ENCODE data around the gene SEMA6A.

The SEMA6A gene

GRCh38 chr5:116467465-116467843 is 107.2 kb downstream of the SEMA6A start:
- no peak for DNase-seq (ENCODE audit: low read depth in 4 of 4, low spot score in 1 of 4)

DNA sequence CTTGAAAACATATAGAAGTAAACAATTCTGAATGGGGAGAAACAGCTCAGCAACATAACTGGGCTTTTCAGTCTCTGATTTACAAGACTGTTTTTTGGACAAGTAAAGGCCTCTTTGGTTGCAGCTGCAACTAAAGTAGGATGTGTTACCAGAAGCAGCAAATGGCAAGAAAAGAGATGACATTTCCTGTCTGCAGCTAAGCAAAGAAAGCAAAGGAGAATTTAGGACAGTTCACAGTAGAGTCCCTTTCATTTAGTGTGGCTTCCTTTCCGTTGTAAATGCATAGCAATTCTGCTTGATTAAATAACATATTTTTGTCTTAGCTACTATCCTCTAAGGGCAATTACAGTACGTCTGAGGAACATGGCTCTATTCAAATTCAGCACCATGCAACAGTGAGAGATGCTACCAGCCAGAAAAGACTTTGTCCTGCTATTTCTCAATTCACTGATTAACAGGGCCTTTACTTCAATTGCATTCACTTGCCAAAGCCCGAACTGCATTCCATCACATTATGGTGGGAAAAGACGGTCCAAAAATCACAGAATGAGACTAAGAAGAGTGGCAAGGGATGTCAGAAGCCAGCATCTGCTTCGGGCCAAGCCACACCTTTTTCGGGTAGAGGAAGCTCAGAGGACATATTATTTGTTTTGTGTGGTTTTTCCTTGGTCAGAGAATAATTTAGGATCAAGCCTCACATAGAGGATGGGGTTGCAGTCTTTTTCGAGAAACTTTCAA is 107.7 kb downstream of the SEMA6A start:
- no peak for DNase-seq (ENCODE audit: low read depth in 4 of 4, low spot score in 1 of 4)

GRCh38 chr5:116465411-116465810 is 109.2 kb downstream of the SEMA6A start:
- no peak for DNase-seq (ENCODE audit: low read depth in 4 of 4, low spot score in 1 of 4)

- no peak for DNase-seq (ENCODE audit: low read depth in 4 of 4, low spot score in 1 of 4)
Observed at GRCh38 chr5:116464144-116464708, 110.4 kb downstream of the SEMA6A start.

GRCh38 chr5:116462500-116462899 is 112.1 kb downstream of the SEMA6A start:
- DNase-seq (ENCODE audit: low read depth in 4 of 4, low spot score in 1 of 4) = no peak

DNA sequence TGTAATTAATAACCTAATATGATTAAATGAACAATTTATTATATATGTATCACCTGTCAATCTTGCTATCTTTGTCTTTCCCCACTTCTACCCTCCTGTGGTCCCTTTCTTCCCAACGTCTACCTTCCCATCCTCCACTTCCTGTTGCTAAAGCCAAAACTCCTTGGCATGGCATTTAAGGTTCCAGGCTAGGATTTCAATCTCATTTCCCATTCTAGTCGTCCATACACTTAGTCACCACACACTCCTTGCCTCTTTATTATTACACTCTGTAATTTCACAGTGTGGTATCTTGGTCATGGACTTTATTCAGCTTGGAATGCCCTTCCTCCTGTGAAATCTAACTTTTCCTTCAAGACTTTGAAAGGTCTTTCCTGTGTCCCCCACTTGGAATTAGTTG is 115.3 kb downstream of the SEMA6A start:
- DNase-seq (ENCODE audit: low read depth in 4 of 4, low spot score in 1 of 4) = no peak

DNA sequence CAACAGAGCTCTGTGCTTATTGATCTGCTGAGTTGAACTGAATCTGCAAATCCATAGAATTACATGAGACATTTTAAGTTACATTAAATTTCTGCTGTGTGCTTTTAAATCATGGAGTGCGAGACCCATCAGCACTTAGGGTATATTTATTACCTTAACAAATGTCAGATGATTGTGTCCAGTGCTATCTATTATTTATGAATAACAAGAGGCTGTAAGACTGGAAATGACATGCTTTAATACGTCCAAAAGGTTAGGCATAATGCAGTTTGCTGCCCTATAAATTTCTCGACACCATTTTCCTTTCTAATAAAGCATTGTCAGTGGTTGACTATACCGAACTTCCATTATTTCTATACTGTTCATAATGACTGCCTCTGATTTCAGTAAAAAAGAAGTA is 117.6 kb downstream of the SEMA6A start:
- no peak for DNase-seq (ENCODE audit: low read depth in 4 of 4, low spot score in 1 of 4)

GRCh38 chr5:116456036-116456435 is 118.6 kb downstream of the SEMA6A start:
- DNase-seq (ENCODE audit: low read depth in 4 of 4, low spot score in 1 of 4) = no peak

DNA sequence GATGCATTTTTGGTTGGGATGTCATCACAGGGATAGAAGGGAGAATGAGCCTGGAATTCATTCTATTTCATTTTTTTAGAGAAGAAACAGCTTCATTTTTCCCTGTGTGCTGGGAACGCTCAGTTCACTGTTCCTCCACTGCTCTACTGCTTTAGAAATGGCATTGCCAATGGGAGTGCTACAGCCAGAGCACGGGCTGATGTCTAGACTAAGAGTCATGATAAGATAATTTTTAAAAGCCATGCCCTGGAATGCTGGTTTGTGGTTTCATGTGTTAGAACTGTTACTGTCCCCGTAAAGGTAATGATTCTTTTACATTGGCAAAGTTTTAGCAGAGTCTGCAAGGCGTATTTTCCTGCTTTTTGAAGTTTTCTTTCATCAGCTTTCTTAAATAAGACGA is 119.6 kb downstream of the SEMA6A start:
- DNase-seq (ENCODE audit: low read depth in 4 of 4, low spot score in 1 of 4) = no peak

GRCh38 chr5:116454417-116454927 is 120.2 kb downstream of the SEMA6A start:
- no peak for DNase-seq (ENCODE audit: low read depth in 4 of 4, low spot score in 1 of 4)

GRCh38 chr5:116453988-116454411 is 120.6 kb downstream of the SEMA6A start:
- DNase-seq (ENCODE audit: low read depth in 4 of 4, low spot score in 1 of 4) = no peak

GRCh38 chr5:116452774-116453368 is 121.8 kb downstream of the SEMA6A start:
- DNase-seq (ENCODE audit: low read depth in 4 of 4, low spot score in 1 of 4) = no peak

GRCh38 chr5:116451905-116452450 is 122.6 kb downstream of the SEMA6A start:
- no peak for DNase-seq (ENCODE audit: low read depth in 4 of 4, low spot score in 1 of 4)

DNA sequence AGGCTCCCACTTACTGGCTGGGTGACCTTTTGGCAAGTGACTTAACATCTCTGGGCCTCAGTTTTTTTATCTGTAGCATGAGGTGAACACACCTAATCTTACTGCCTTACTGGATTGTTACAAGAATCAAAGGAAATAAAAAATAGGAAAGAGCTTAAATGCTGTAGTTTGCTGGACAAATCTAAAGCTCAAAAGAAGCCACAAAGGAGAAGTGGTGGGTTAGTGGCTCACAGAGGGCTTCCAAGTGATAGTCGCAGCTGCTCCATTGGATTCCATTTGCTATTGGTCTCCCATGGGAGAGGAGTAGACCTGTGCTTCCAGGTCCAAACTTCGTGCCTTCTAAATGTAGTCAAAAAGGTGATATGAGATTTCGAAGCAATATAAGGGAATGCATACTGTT is 123.6 kb downstream of the SEMA6A start:
- no peak for DNase-seq (ENCODE audit: low read depth in 4 of 4, low spot score in 1 of 4)

- DNase-seq (ENCODE audit: low read depth in 4 of 4, low spot score in 1 of 4) = no peak
Observed at GRCh38 chr5:116449458-116449857, 125.2 kb downstream of the SEMA6A start.

- DNase-seq (ENCODE audit: low read depth in 4 of 4, low spot score in 1 of 4) = no peak
Observed at GRCh38 chr5:116448870-116449427, 125.7 kb downstream of the SEMA6A start.

DNA sequence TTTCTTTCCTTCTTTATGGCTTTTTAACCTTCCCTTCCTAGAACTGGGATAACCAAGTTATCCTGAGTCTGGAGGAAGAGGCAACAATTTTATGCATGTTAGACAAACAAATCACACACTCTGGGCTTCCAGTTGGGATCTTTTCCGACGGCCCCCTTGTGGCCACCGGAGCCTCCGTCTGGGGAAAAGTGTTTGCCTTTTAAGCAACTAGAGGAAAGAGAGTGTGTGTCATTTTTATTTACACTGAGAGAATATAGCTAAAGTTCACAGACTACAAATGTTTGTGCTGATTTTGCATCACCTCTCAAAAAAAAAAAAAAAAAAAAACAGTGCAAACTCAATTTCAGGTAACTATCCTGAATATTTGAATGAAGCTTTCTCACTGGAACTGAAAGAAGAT is 126.2 kb downstream of the SEMA6A start:
- no peak for DNase-seq (ENCODE audit: low read depth in 4 of 4, low spot score in 1 of 4)

- no peak for DNase-seq (ENCODE audit: low read depth in 4 of 4, low spot score in 1 of 4)
Observed at GRCh38 chr5:116446356-116447005, 128.1 kb downstream of the SEMA6A start.

DNA sequence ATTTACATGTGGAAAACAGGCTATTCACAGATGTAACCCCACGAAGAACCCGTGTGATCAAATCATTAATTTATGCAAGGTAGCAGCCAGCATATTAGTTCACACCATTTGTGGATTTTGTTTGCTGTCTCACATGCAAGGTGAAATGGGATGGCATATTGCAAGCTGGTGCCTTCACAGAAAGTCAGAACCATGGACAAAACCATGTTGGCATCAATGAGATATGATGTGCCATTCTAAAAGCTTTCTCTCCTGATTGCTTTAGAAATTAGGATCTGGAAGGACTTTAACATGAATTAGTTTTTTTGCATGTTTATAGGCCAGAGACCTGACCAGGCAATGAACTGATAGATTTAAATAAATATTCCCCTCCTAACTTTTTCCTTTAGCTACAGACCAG is 129.3 kb downstream of the SEMA6A start:
- DNase-seq (ENCODE audit: low read depth in 4 of 4, low spot score in 1 of 4) = no peak

GRCh38 chr5:116444373-116445295 is 130.0 kb downstream of the SEMA6A start:
- DNase-seq (ENCODE audit: low read depth in 4 of 4, low spot score in 1 of 4) = no peak
